Testis (tissue), 3 donors: Measurements from ENCODE around the gene TICAM2. TPM values are rescaled to one million over a fixed set of nuclear protein-coding genes. Genes with fewer than 3 reads are reported as not detected.

Experiments used
- DNase-seq: peaks from one replicate; pipeline ENCODE4 v3.0.0-alpha.2; 2019
- H3K27ac ChIP-seq, 2 donors: fragments of 200-600 bp; sonication (generic); one replicate each; pipeline ENCODE4 v1.5.1; 2019
- H3K27me3 ChIP-seq: fragments of 200-600 bp; sonication (generic); one replicate; pipeline ENCODE4 v1.5.1; 2019
- H3K36me3 ChIP-seq: fragments of 200-600 bp; sonication (generic); one replicate; pipeline ENCODE4 v1.5.1; 2017; ENCODE audit warnings: low read depth; ENCODE audit errors: missing control alignments
- H3K4me1 ChIP-seq: fragments of 200-600 bp; sonication (generic); one replicate; pipeline ENCODE4 v1.5.1; 2019
- H3K4me3 ChIP-seq, 2 donors: fragments of 200-600 bp; sonication (generic); one replicate each; pipeline ENCODE4 v1.5.1; 2017 to 2019
- H3K9me3 ChIP-seq: fragments of 200-600 bp; sonication (generic); one replicate; pipeline ENCODE4 v1.5.1; 2017
- CTCF ChIP-seq, 3 experiments: fragments of 450-650 bp in 2 of 3; fragments of 200-600 bp in 1 of 3; sonication (generic) in 1 of 3; IDR thresholded peaks; one replicate each; pipeline ENCODE4 v1.5.1; 2016 to 2019; ENCODE audit warnings: antibody characterized with exemption in 3 of 3, mild to moderate bottlenecking in 2 of 3, moderate library complexity in 1 of 3
- POLR2A ChIP-seq: fragments of 450-650 bp; IDR thresholded peaks from one replicate; pipeline ENCODE4 v1.6.1; 2017; ENCODE audit warnings: antibody characterized with exemption, mild to moderate bottlenecking, moderate library complexity
- WGBS, 2 donors: methylation state at CpG; one replicate each; pipeline ENCODE4 v1.1.5; 2018; 5-methylcytosine and 5-hydroxymethylcytosine counted together
- intact Hi-C: fragments of 100-400 bp; cut with DNase I; formaldehyde crosslinking; loops from one replicate; pipeline ENCODE4 v1.15.1; 2023; ENCODE audit warnings: low total_unique reads
- polyA plus RNA-seq: library from polyadenylated mRNA; stranded (reverse); fragments of 350-450 nt; fragmentation: Illumina TruSeq; extraction: RNeasy Lipid Tissue Mini Kit (QIAGEN cat#74804); gene quantifications from one replicate; pipeline ENCODE4 v1.2.3, GENCODE V29; 2014; ENCODE audit warnings: low read depth, low replicate concordance; ENCODE audit not compliant: insufficient read depth
- total RNA-seq, 2 donors: library from RNA; depleted of rRNA; stranded (reverse); fragments of >200 nt; gene quantifications; one replicate each; pipeline ENCODE4 v1.2.3, GENCODE V29; 2016

TICAM2 gene
- total and polyA plus RNA-seq, 3 donors from 2014 or later: 0.68 to 1.1 TPM; not detected in 1

GRCh38 chr5:115573133-115573532 is 29.1 kb downstream of the TICAM2 start:
- no peaks in the 10 kb centered on the region for H3K27me3 ChIP-seq
- H3K36me3 ChIP-seq: no peaks in the 10 kb centered on the region
- H3K4me3 ChIP-seq: no peak overlapping the region
- DNase-seq: no peak
- H3K4me1 ChIP-seq: peaks cover 7% of the 10 kb centered on the region
- WGBS, 2 donors: 67 to 74% methylated on average over 2 of the region's 2 CpGs
- H3K27ac ChIP-seq: no peak overlapping the region
- intact Hi-C loops: no loop called here
- TF ChIP-seq POLR2A (no peak), CTCF (IDR thresholded peaks at IDR 0.05) (no peak)
- H3K9me3 ChIP-seq: no peaks in the 10 kb centered on the region

- Histone ChIP-seq H3K4me3 (no peak overlapping the region), H3K36me3 (no peaks in the 10 kb centered on the region), H3K9me3 (no peaks in the 10 kb centered on the region), H3K27me3 (no peaks in the 10 kb centered on the region), H3K4me1 (peaks cover 7% of the 10 kb centered on the region), H3K27ac (peak overlapping the region; percentile 55 to 61)
- intact Hi-C loops: no loop called here
- WGBS, 2 donors: 55 to 56% methylated on average over 5 of the region's 5 CpGs
- peak; percentile 77 for DNase-seq
- TF ChIP-seq CTCF (IDR thresholded peaks at IDR 0.05) (no peak), POLR2A (no peak)
Measured at GRCh38 chr5:115571441-115571878, 30.8 kb downstream of the TICAM2 start.

- 90 to 94% methylated on average over 1 of the region's 1 CpG for WGBS, 2 donors
- no peaks in the 10 kb centered on the region for H3K27me3 ChIP-seq
- no peak for TF ChIP-seq POLR2A
Measured at GRCh38 chr5:115568668-115569067, 33.6 kb downstream of the TICAM2 start.

GRCh38 chr5:115565233-115565632 is 37.0 kb downstream of the TICAM2 start:
- Histone ChIP-seq H3K9me3 (no peaks in the 10 kb centered on the region), H3K27me3 (no peaks in the 10 kb centered on the region), H3K27ac (no peak overlapping the region), H3K4me3 (no peak overlapping the region), H3K4me1 (no peaks in the 10 kb centered on the region), H3K36me3 (no peaks in the 10 kb centered on the region)
- no peak for TF ChIP-seq POLR2A
- no peak for TF ChIP-seq CTCF (IDR thresholded peaks at IDR 0.05)
- DNase-seq: no peak
- intact Hi-C loops: no loop called here
- WGBS, 2 donors: 33 to 40% methylated on average over 1 to 2 of the region's 2 CpGs

More at GRCh38 chr5:115568668-115569067, 33.6 kb downstream of the TICAM2 start:
- Histone ChIP-seq H3K36me3 (no peaks in the 10 kb centered on the region), H3K27ac (no peak overlapping the region), H3K4me3 (no peak overlapping the region), H3K9me3 (no peaks in the 10 kb centered on the region), H3K4me1 (peaks cover 7% of the 10 kb centered on the region)
- intact Hi-C loops: no loop called here
- DNase-seq: no peak

- H3K9me3 ChIP-seq: no peaks in the 10 kb centered on the region
- intact Hi-C loops: no loop called here
- DNase-seq: no peak
- H3K4me3 ChIP-seq: no peak overlapping the region
- peaks cover 20% of the 10 kb centered on the region for H3K4me1 ChIP-seq
- 90% methylated on average over 3 of the region's 3 CpGs for WGBS, 2 donors
- no peaks in the 10 kb centered on the region for H3K27me3 ChIP-seq
- H3K36me3 ChIP-seq: no peaks in the 10 kb centered on the region
- H3K27ac ChIP-seq: no peak overlapping the region
- TF ChIP-seq POLR2A: no peak
- TF ChIP-seq CTCF (IDR thresholded peaks at IDR 0.05): no peak
Measured at GRCh38 chr5:115561176-115561575, 41.1 kb downstream of the TICAM2 start.
